Astrocyte (in vitro differentiated cells and primary cell): ENCODE data around the gene RAD52.

ENCODE experiments used
- CTCF ChIP-seq: IDR thresholded peaks from 2 replicates; pipeline ENCODE4 v1.5.1; 2011; ENCODE audit warnings: low read depth, mild to moderate bottlenecking, inconsistent platforms, low read length, moderate library complexity; ENCODE audit not compliant: insufficient read depth
- EZH2 ChIP-seq: IDR thresholded peaks from 2 replicates; pipeline ENCODE4 v1.6.1; 2012; ENCODE audit warnings: mild to moderate bottlenecking, low read length, inconsistent platforms; ENCODE audit not compliant: insufficient read depth

GRCh38 chr12:885701-886100 is 63.8 kb downstream of the RAD52 start:
- TF ChIP-seq CTCF (no peak), EZH2 (no peak)
